ENCODE results near the gene JADE2.

The JADE2 gene

GRCh38 chr5:134571693-134572405 is 46.4 kb downstream of the JADE2 start:
- no peak for DNase-seq

- no peak for DNase-seq
Measured at GRCh38 chr5:134572811-134573210, 47.3 kb downstream of the JADE2 start.

DNA sequence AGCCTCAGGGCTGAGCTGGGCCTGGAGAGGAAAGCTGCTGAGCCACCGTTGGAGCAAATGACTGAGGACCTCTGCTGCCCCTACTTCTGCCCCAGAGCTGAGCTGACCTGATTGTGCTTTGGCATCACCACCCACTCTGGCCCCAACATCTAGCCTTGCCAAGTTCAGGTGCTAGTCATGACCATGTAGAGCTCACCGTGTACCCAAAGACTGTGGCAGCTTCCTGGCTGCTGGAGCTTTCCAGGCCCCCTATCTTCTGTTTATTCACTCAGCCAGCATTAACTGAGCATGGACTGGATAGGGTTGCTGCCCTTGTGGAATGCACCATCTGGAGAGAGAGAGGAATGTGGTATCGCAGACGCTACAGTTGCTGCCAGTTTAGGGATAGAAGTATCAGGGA is 49.1 kb downstream of the JADE2 start:
- DNase-seq = no peak

GRCh38 chr5:134575316-134575715 is 49.8 kb downstream of the JADE2 start:
- DNase-seq = no peak

GRCh38 chr5:134576386-134577021 is 51.0 kb downstream of the JADE2 start:
- no peak for DNase-seq

GRCh38 chr5:134577022-134577795 is 51.7 kb downstream of the JADE2 start:
- DNase-seq = no peak

- peak; percentile 77 for DNase-seq
Measured at GRCh38 chr5:134577796-134578577, 52.5 kb downstream of the JADE2 start.

DNA sequence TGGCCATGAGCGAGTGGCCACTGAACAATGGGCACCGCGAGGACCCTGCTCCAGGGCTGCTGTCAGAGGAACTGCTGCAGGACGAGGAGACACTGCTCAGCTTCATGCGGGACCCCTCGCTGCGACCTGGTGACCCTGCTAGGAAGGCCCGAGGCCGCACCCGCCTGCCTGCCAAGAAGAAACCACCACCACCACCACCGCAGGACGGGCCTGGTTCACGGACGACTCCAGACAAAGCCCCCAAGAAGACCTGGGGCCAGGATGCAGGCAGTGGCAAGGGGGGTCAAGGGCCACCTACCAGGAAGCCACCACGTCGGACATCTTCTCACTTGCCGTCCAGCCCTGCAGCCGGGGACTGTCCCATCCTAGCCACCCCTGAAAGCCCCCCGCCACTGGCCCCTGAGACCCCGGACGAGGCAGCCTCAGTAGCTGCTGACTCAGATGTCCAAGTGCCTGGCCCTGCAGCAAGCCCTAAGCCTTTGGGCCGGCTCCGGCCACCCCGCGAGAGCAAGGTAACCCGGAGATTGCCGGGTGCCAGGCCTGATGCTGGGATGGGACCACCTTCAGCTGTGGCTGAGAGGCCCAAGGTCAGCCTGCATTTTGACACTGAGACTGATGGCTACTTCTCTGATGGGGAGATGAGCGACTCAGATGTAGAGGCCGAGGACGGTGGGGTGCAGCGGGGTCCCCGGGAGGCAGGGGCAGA is 53.3 kb downstream of the JADE2 start:
- no peak for DNase-seq

DNA sequence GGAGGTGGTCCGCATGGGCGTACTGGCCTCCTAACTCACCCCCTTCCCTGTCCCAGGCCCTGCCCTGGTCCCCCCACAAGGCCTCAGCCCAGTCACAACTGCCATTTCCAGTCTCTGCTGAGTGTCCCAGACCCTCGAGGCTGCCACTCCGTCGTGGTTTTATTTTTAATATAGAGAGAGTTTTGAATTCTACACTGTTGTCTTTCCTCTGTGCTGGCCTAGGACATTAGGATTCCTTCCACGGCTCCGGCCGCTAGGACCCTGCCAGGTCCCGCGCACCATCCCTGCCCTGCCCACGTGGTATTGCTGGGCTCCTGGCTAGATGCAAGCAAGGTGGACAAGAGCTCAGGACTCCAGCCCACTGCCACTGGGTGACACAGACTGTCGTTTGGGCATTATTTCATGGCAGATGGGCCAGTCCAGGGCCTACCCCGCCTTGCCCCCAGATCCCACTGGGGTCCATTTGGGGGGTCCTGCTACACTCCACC is 53.9 kb downstream of the JADE2 start:
- no peak for DNase-seq

GRCh38 chr5:134580001-134580460 is 54.6 kb downstream of the JADE2 start:
- no peak for DNase-seq

DNA sequence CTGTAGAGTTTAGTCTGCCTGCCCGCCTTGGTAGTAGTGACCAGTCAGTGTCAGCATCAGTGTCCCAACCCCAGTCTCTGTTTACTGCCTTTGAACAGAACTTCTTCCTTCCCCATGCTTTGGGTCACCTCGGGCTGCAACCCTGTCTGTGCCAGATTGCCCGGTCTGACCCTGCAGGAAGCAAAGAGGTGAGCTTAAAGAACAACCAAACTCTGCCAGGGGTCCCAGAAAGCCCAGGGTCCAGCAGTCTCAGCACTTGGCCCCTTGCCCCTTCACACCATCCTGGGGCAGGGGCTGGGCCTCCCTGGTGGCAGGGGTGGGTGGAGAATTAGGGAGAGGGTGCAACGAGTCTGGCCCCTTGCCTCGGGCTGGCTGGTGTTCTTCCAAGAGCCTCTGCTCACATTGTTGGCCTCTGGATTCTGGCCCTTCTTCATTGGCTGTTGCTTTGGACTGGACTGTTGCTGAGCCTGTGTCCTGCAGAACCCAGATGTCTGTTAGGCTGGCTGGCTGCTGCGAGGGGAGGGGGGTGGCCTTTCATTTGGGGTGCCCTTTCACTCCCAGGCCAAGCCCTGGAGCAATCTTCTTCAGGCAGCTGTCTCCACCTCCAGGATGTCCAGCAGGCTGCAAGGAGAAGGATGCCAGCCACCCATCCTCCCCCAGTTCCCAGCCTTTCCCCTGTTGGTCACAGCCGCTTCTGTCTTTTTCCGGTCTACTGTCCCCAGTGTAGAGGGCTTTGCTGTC is 55.9 kb downstream of the JADE2 start:
- no peak for DNase-seq

DNA sequence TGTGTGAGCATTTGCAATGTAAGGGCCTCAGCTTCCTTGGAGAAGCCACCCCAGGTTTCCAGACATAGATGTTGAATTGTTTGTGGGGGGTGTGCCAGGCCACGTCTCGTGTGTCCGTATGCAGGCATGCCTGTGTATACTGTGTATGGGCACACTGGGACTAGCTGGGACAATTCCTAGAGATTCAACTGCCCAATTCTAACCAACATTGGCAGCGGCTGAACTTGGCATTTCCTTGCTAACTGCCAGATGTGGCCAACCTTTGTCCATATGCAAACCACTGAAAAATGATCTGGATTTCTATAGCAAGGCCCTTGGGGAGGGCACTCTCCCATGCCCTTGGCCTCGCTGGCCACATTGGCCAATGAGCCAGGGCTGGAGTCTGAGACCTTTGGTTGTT is 56.8 kb downstream of the JADE2 start:
- no peak for DNase-seq

GRCh38 chr5:134582941-134583340 is 57.5 kb downstream of the JADE2 start:
- no peak for DNase-seq

DNA sequence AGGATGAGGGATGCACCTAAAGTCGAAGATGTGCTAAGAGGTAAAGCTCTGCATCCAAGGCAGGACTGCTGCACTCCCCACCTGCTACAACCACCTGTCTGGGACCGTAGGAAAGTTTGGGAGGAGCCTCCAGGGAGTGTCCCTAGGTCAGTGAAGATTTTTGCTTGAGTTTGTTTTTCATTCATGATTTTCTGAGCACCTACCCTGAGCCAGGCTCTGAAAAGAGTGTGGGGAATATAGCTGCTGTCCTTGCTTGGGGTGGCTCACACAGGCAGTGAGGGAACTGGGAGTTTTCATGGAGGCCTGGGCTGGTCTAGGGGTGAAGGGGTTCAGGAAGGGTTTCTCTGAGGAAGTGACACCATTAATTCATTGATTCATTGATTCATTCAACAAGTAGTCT is 58.3 kb downstream of the JADE2 start:
- DNase-seq = no peak

- no peak for DNase-seq
Measured at GRCh38 chr5:134584662-134585061, 59.2 kb downstream of the JADE2 start.

- DNase-seq = no peak
Measured at GRCh38 chr5:134585966-134586365, 60.5 kb downstream of the JADE2 start.

DNA sequence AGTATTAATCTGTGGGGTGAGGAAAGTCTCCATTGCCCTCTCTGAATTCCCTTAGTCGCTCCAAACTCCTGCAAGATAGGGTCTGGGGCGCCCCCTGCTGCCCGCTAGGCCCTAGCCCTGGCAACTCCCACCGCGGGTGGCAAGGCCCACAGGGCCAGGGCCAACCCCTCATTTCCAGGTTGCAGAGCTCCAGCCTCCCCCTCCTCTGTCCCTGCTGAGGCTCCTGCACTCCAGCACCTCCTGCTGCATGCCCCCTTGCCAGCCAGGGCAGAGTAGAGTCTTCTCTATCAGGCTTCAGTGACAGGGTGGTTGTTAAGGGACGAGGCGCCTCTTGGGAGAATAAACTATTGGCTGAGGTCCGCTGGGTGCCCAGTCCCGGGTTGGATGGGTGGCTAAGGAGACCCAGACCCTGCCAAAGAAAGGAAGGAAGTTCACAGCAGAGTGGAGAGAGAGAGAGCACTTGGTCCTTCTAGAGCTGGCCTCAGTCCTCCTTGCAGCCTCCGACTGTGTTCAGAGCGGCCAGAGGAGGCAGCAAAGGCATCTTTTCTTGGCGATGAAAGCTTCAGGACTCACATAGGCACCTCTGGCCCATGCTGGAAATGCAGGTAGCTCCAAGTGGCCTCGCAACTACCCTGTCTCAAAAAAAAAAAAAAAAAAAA is 61.5 kb downstream of the JADE2 start:
- DNase-seq = peak; percentile 81

GRCh38 chr5:134590992-134591659 is 65.7 kb downstream of the JADE2 start:
- DNase-seq = no peak

DNA sequence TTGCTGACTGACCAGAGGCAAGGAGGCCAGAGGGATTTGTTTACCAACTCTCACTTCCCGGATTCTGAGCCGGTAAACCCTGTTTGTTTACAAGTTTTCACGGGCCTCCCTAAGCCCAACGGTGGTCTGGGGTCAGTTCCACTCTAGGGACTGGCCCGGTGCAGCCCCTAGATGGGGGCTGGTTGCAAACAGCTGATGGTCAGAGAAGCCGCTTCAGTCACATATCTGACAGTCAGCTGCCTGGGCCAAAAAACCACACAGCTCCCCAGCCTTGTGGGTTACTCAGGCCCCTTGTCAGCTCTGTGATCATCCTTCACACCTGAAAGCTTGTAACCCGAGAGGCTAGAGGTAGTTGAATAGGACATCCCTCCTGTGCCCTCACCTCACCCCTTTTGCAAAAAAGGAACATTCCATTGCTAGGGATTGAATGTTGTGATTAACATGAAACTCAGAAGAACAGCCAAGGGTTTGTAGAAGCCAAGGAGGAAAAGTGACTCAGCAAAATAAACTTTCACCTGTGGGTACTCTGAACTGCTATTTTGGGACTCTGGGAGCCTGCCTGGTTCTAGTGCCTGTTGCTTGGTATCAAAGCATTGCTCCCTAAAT is 66.8 kb downstream of the JADE2 start:
- DNase-seq = no peak

DNA sequence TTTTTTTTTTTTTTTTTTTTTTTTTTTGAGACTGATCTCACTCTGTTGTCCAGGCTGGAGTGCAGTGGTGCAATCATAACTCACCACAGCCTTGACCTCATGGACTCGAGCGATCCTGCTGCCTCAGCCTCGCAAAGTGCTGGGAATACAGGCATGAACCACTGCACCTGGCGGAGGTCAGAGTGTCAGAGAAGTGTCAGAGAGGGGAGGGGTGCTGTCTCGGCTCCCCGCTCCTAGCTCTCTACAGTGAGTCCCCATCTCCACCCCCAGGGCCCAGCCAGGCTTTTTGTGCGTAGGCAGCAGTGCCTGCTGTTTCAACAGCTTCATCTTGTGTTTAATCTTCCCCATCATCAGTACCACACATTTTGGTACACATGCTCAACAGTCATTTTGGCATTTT is 68.9 kb downstream of the JADE2 start:
- no peak for DNase-seq

Measured in CD4-positive, alpha-beta T cell treated with Interleukin-17A for 1 hour (primary cell).